Middle frontal gyrus (tissue), 1 donor: ENCODE measurements around the gene KRI1.
"Not testable (repeated sequence)": the region's sequence is repeated elsewhere in the genome, so short reads cannot be mapped to it uniquely, and the experiment has no call there.

ENCODE experiments used
- DNase-seq: peaks from one replicate; pipeline ENCODE4 v3.0.0-alpha.2; 2015; ENCODE audit warnings: low spot score; ENCODE audit errors: extremely low spot score

The KRI1 gene

DNA sequence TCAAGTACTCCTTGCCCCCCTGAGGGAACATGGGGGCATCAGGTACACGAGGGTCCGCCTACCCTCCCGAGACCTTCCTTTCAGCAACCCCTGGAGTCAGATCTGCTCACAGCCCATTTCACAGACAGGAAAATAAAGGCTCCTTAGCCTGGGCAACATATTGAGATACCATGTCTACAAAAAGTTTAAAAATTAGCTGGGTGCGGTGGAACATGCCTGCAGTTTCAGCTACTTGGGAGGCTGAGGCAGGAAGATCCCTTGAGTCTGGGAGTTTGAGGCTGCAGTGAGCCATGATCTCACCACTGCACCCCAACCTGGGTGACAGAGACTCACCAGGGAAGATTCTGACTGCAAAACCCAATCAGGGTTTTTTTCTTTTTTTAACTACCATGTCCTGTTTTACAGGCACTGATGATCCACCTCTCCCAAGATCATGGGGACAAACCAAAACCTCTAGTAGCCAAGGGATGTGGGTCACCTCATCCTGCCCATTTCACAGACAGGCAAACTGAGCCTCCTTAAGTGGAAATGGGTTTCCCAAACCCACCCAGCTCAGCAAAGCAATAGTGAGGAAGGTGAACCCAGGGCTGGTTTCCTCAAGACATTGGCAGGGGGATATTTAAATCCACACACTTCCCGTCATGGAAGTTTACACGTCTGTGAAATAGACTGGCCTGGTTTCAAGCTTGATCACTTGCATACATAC lies 9.4 kb upstream of the KRI1 start:
- no peak for DNase-seq

DNA sequence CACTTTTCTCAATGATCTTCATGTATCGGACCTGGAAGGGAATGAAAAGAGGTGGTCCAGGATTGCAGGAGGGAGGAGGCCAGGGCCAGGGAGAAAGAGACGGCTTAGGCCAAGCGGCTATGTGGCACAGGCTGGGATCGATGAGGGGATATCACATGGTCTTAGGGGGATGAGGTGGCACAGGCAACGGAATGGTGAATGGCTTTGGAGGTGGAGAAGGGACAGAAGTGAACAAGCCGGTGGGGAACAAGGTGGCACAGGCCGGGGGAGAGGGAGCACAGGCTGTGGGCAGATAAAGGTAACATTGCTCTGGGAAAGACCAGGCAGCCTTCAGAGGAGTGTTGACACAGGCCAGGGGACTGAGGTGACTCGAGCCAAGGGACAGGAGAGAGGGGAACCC lies 8.7 kb upstream of the KRI1 start:
- no peak for DNase-seq

DNA sequence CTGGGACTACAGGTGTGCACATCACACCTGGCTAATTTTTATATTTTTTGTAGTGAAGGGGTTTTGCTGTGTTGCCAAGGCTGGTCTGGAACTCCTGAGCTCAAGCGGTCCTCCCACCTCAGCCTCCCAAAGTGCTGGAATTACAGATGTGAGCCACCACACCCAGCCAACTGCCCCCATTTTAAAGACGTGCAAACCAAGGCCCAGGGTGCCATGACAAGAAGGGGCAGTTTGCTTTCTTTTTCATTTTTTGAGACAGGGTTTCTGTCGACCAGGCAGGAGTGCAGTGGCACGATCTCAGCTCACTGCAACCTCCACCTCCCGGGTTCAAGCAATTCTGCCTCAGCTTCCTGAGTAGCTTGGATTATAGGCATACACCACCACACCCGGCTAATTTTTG lies 8.0 kb upstream of the KRI1 start:
- DNase-seq = not testable (repeated sequence)

DNA sequence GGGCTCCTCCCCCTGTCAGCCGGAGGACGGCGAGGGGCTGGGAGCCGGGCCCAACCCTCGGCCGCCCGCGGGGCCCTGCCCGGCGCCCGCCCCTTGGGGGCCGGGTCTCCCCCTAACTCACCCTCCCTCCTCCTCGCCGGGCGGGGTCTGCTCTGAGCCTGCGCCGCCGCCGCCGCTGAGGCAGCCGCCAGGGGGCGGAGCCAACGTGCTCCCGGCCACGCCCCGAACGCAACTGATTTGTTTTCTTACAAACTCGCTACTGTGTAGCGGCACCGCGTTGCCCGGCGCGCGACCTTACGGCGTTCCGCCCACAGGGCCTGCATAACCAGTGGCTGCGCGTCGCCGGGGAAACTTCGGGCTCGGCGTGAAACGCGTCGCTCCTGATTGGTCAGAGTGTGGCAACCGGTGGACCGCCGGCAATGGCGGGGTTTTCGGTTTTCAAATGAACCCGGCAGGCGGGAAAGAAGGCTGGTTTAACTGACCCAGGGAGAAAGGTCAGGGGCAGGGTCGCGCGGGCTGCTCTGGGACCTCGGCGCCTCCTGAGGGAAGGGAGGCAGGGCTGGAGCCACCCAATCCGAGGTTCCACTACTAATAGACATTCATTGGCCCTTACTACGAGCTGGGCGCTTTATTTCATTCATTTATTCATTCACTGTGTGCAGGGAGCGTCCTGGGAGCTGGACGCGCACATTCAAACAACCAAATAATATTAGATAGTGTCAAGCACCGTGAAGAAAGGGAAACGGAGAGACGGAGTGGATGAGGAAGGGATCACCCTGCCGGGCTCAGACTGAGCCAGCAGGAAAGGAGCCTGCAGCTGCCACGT lies 3.2 kb upstream of the KRI1 start, which contains the start of gene CDKN2D:
CDKN2D (minus strand) TSS at position 154 of the 826 bp plus-strand sequence. CDS start 326 bp downstream, outside the sequence.
- peak; percentile 98 for DNase-seq

DNA sequence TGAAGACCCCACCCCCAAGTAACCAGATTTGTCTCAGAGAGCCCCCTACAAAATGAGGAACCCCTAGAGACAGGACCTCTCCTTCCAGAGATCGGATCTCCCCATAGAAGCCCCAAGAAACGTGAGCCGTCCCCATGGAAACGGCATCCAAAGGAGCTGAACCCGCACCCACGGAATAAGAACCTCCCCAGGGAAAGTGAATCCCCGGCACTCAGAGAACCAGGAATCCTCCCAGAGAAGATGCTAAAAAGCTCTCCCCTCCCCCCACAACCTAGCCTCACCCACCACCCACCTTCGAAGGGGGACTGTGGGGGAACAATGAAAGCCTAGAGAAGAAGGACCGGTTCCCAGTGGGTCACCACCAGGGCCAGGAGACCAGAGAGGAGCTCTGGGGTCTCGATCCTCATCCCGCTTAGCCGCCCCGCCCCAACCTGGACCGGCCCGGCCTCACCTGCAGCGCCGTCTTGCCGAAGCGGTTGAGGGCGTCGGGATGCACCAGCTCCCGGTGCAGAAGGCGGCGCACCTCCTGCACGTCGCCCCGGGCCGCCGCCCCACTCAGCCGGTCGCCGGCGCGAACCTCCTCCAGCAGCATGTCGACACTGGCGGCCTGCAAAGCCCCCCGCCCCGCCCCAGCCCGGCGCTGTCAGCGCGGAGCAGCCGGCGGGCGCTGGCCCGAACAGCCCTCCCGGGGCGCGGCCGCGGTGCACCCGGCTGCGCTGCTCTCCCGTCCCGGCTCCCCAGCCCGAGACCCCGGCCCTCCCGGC lies 2.4 kb upstream of the KRI1 start:
- no peak for DNase-seq

DNA sequence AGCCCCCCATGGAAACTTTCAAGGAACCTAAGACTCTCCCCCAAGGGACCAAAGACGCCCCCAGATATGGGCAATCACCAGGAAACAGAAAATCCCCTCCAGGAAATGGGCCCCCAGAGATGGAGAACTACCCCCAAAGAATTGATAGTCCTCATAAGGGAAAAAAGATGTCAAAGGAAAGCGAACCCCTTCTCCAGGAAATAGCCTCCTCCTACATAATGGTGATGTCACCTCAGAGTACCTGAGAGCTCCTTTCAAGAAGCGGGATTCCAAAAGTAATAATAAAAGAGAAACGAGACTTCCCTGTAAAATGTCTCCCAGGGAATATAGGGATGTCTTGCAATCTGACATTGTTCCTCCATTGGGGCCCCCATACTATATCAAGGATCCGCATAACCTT lies 1.8 kb upstream of the KRI1 start:
- DNase-seq = no peak

DNA sequence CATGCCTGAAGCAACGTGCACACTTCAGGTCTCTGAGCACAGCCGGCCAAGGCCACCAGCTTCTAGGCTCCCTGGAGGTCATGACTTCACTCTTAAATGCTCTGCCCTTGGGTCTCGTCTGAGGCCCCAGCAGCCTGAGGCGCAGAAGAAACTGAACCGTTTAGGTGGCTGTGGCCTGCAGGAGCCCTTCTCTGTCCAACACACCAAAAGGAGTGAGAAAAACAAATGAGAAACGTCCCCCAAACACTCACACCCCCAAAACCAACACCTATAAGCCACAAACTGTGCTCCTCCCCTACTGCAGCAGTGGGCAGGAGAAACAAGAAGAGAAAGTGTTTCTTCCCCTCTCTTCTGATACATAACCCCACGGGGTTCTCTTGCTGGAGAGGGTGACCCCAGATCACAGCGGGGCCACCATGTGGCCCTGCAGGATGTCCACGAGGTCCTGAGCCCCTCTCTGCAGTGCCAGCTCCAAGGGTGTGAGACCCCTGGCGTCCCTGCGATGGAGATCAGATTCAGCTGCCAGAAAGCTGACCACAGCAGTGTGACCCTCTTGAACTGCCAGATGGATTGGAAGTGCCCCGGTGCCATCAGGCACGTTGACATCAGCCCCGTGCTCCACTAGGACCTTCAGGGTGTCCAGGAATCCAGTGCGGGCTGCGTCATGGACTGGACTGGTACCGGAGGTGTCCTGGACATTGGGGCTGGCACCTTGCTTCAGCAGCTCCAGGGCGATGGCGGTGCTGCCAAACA lies 1.0 kb upstream of the KRI1 start:
- DNase-seq = no peak

DNA sequence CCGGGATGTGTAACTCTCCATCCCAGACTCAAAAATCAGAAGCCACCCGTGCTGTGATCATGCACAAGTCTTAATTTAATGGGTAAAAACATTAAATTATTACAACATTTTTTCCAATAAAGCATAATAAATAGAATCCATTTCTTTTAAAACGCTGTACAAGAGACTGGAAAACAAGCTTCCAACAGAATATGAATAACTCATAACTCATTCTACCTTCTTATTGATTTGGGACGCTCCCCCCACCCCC lies 523 bp upstream of the KRI1 start:
- DNase-seq = no peak

DNA sequence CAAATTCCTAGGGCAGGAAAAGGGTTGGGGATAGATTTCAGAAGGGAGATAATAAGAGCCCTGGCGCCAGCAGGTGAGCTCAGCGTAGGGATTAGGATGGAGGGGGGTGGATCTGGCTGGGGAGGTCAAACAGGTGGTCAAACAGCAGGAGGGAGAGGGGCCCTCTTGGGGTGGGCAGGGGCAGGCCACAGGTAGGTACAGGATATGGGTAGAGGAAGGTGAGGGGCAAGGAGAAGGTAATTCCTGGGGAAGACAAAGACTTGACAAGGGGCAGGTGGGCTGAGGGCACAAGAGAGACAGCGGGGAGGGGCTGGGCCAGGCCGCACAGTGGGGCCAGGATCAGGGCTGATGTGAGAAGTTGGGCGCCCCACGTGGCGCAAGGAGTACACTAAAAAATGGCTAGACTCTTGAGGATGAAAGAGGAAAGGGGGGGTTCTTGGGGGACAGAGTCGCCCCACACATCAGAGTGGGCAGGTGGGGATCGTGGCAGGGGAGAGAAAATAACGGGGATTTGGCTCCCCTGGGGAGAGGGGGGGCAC lies 713 bp downstream of the KRI1 start:
- DNase-seq = no peak

DNA sequence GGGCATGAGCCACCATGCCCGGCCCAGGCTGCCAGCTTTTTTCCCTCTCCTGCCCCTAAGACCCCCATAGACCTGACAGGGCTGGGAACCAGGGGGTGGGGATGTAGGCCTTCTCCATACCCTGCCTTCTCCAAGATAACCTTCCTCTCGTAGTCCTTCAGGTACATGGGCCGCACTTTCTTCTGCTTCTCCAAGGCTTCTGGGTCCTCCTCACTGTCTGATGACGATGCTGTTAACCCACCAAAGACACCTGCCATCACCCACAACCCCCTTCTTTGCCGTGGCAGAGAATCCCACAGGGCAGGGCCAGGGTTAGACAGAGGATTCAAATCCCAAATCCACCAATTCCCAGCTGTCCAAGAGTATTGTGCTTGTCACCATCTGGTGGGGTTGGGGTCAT lies 3.2 kb downstream of the KRI1 start:
- DNase-seq = no peak

DNA sequence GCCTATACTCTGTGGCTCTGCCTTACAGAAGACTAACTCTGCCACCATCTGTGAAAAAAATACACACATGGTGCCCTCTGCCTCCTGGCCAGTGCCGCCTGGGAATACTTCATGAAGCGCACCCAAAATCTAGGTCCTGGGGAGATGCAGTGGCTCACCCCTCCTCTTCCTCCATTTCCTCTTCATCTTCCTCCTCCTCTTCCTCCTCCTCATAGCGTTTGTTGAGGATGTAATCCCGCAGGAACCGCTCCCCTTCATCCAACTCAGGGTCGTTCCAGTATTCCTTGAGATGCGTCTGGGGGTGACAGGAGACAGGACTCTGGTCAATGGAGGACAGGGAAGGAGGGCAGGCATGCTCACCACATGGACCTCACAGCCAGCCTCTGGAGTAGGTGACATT lies 5.7 kb downstream of the KRI1 start:
- no peak for DNase-seq

DNA sequence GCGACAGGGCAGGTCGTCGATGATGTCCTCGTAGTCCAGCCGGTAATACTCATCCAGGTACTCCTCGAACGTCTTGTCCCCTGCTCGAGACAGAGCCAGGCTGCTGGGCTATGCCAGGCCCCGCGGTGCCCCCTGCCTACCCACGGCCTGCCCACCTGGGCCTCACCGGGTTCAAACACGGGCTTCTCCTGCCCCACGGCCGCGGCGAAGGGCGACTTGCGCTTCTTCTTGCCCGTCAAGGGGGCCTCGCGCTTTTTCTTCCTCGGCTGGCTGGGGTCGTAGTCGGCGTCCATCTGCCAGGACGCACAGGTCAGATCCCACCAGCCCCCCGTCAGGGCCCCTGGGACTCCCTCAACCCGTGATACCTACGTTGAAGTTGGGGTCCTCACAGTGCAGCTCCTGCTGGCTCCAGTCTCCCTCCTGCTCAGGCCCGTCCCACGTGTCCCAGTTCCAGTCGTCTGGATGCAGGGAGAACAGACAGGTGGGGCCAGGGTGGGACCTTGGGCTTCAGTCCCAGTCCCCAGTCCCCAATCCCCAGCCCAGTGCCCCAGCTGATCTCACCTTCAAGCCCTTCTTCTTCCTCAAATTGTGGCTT lies 8.1 kb downstream of the KRI1 start:
- DNase-seq = no peak

DNA sequence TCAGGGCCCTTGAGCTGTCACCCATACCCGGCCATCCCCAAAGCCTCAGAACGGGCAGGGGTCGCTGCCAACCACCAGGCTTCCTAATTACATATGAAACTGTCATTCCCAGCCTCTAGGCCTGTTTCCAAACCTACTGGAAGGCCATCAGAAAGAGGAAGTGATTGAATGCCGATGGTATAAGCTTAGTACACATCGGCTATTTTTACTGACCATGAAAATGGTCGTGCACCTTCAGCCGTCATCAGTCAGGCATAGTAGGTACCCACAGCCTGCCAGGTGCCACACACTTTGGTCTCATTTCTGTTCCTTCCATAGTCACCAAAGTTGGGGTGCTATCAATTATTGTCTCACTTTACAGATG lies 10.2 kb downstream of the KRI1 start:
- no peak for DNase-seq

DNA sequence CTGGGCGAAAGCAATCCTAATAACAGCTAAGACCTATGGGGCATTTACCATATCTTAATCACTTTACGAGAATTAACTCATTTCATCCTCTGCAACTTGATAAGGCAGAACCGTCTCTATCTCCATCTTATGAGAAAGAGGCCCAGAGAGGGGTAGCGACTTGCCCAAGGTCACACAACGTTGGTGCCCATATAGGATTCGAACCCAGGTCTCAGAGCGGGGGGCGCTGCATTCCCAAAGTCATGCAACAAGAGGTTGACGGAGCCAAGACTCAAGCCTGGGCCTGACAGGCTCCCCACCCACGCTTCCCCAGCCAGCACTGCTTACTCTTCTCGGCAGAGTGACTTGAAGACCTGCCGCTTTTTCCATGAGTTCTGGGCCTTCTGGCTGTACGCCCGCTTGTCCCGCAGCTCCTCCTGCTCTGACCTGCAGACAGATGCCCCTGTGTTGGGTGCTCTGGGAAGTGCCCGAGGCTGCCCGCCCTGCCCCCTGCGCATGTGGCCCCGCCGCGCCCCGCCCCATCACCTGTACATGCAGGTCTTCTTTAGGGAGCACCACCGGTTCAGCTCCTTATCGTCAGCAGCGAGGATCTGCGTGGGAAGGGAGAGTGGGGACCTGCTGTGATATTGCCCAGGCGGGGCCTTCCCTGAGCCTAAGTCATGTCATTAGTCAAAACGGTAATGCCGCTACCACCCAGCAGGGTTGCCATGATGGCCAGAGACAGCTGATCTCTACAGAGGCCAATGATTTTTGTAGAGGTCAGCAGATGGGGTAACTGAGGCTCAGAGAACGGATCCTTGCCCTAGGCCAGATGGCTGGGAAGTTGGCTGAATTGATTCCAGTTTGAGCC lies 10.8 kb downstream of the KRI1 start:
- no peak for DNase-seq

DNA sequence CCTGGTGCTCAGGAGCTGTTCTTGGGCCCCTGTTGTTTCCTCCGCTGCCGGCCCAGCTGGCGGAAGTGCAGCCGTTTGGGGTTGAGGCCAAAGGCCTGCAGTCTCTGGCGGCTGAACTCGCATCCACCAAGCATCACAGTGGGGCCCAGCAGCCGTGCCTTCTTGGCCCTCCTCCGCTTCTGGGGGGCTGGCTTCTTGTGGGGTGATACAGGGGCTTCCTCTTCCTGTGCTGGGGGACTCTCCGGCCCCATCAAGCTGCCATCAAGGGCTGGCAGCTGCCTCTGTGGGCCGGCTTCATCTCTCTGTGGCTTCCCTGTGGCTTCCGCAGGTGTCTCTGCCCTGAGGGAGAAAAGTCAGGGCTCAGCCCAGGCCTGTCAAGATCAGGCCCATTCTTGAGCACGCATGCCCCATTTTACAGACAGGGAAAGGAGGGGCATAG lies 11.8 kb downstream of the KRI1 start:
- DNase-seq = no peak

DNA sequence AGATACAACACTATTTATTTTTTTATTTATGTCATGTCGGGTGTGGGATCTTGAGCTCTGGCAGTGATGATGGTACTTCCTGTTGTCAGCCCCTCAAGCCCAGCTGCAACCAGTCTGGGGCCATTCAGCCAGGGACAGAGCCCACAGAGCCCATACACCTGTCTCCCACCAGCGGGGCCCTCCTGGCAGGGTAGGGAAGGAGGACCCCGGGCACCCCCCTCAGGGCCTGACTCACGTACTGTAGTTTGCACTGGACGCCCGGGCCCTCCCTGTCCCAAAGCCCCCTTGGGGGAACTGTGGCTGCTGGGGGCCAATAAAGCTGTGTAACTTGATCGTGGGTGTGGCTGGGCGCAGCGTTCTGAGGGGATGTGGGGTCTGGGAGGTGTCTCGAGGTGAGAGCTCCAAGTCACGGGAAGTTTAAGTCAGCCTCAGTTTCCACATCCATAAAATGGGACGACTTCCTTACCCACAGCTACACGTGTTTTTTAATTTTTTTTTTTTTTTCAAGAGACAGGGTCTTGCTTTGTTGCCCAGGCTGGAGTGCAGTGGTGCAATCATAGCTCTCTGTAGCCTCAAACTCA lies 12.6 kb downstream of the KRI1 start:
- no peak for DNase-seq

DNA sequence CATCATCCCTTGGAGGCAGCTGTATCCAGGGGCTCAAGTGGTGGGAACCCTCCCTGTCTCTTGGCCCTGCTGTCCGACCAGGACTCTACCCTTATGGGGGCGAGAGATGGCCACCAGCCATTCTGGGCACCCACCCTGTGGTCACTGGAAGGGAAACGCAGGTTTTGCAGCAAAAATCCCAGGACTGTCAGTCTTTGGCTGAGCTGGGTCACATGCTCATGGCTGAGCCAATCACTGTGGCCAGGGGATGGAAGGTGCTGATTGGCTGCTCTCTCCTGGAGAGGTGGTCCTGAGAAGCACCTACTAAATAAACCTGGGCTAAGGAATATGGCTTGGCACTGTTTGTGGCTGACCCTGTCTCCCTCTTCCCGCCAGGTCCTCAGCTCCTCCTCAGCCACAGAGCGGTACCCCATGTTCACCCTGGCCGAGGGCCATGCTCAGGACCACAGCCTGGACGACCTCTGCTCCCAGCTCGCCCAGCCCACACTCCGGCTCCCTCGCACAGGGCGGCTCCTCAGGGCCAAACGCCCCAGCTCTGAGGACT lies 13.2 kb downstream of the KRI1 start:
- DNase-seq = no peak

DNA sequence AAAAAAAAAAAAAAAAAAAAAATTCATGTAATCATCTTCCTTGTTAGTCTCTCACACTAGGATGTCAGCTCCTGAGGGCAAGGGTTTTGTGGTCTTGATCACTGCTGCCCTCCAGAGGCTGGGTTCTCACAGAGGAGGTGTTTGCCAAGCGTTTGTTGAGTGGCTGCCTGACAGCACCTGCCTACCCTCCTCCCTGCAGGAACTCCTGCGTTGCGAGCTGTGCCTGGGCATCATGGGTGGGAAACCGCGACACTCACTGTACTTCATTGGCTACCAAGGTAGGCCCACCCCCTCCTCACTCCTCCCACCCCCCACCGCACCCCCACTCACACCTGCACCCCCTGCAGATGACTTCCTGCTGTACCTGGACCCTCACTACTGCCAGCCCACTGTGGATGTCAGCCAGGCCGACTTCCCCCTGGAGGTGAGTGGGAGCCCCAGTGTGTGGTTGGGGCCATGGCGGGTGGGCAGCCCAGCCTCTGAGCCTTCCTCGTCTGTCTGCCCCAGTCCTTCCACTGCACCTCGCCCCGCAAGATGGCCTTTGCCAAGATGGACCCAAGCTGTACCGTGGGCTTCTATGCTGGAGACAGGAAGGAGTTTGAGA lies 14.0 kb downstream of the KRI1 start:
- no peak for DNase-seq

DNA sequence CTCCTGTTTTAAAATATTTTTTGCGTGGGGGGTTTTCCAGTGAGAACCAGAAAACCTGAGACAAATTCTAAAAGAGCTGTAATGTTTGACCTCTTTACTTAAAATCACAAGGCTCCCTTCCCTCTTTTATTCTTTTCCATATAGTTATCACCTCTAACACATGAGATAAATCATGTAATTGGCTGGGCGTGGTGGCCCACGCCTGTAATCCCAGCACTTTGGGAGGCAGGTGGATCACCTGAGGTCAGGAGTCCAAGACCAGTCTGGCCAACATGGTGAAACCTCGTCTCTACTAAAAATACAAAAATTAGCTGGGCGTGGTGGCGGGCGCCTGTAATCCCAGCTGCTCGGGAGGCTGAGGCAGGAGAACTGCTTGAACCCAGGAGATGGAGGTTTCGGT lies 14.8 kb downstream of the KRI1 start:
- DNase-seq = not testable (repeated sequence)
